Fibroblast of skin of right quadriceps (primary cell): ENCODE results near the gene AUTS2.
A peak's percentile ranks its signal among the peaks of the same experiment; 100 is the strongest.

ENCODE experiments used
- DNase-seq: peaks from one replicate; pipeline ENCODE4 v3.0.0-alpha.2; 2013

Gene AUTS2

GRCh38 chr7:70294211-70294911 is 696.1 kb downstream of the AUTS2 start:
- DNase-seq, result no peak

GRCh38 chr7:70298780-70299471 is 700.7 kb downstream of the AUTS2 start:
- DNase-seq, result no peak

GRCh38 chr7:70299472-70299807 is 701.2 kb downstream of the AUTS2 start:
- no peak for DNase-seq

GRCh38 chr7:70301673-70302185 is 703.5 kb downstream of the AUTS2 start:
- no peak for DNase-seq

- no peak for DNase-seq
Measured at GRCh38 chr7:70303309-70303708, 705.0 kb downstream of the AUTS2 start.

GRCh38 chr7:70303780-70304179 is 705.5 kb downstream of the AUTS2 start:
- DNase-seq, result no peak

- no peak for DNase-seq
Measured at GRCh38 chr7:70306173-70306572, 707.9 kb downstream of the AUTS2 start.

GRCh38 chr7:70307544-70308106 is 709.4 kb downstream of the AUTS2 start:
- DNase-seq, result no peak

GRCh38 chr7:70312336-70312735 is 714.1 kb downstream of the AUTS2 start:
- no peak for DNase-seq

- no peak for DNase-seq
Measured at GRCh38 chr7:70313271-70313670, 715.0 kb downstream of the AUTS2 start.

- DNase-seq, result no peak
Measured at GRCh38 chr7:70313687-70314086, 715.4 kb downstream of the AUTS2 start.

GRCh38 chr7:70314221-70314620 is 715.9 kb downstream of the AUTS2 start:
- no peak for DNase-seq

- no peak for DNase-seq
Measured at GRCh38 chr7:70316745-70317144, 718.5 kb downstream of the AUTS2 start.

GRCh38 chr7:70317356-70317755 is 719.1 kb downstream of the AUTS2 start:
- DNase-seq, result peak; percentile 48

- DNase-seq, result no peak
Measured at GRCh38 chr7:70318511-70318910, 720.2 kb downstream of the AUTS2 start.

GRCh38 chr7:70319057-70319456 is 720.8 kb downstream of the AUTS2 start:
- DNase-seq, result no peak

GRCh38 chr7:70321016-70321590 is 722.8 kb downstream of the AUTS2 start:
- DNase-seq, result no peak

- no peak for DNase-seq
Measured at GRCh38 chr7:70322856-70323255, 724.6 kb downstream of the AUTS2 start.

- peak; percentile 85 for DNase-seq
Measured at GRCh38 chr7:70325509-70326101, 727.3 kb downstream of the AUTS2 start.

GRCh38 chr7:70334295-70334694 is 736.0 kb downstream of the AUTS2 start:
- no peak for DNase-seq

- no peak for DNase-seq
Measured at GRCh38 chr7:70334871-70335270, 736.6 kb downstream of the AUTS2 start.

GRCh38 chr7:70336536-70336935 is 738.3 kb downstream of the AUTS2 start:
- DNase-seq, result no peak

- no peak for DNase-seq
Measured at GRCh38 chr7:70338015-70338414, 739.7 kb downstream of the AUTS2 start.
